DMS 273 (cell line): ENCODE data around the gene MACROD2.
"Not testable (repeated sequence)": the region's sequence is repeated elsewhere in the genome, so short reads cannot be mapped to it uniquely, and the experiment has no call there.

Experiments used
- DNase-seq: peaks from one replicate; lab custom pipeline; 2025; ENCODE audit not compliant: unreplicated experiment; lab: John Stamatoyannopoulos, UW

The MACROD2 gene

DNA sequence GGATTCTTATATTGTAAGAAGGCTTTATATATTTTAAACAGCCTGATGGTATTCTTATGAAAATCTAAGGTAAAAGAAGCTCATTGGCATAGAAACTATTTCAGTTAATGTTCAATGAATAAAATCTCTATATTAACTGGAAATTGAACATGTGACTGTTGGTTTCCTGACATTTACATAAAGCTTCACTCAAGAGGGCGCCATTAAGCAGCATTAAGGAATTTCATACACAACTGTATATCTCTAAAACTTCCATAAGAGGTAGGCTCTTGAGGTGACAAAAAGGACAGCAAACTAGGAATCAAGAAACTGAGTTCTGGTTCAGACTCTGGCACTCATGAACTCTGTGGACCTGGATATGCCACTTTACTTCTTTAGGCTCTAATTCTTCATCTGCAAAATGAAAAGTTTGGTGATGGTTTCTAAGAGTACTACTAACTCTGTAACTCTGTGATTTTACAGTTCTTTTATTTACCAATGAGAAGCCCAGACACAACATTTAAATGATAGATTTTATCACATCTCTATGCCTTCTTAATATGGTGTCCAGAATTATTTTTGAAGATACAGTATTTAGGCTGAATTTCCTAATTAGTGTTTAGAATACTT lies 194.6 kb downstream of the MACROD2 start:
- peak; percentile 56 for DNase-seq

DNA sequence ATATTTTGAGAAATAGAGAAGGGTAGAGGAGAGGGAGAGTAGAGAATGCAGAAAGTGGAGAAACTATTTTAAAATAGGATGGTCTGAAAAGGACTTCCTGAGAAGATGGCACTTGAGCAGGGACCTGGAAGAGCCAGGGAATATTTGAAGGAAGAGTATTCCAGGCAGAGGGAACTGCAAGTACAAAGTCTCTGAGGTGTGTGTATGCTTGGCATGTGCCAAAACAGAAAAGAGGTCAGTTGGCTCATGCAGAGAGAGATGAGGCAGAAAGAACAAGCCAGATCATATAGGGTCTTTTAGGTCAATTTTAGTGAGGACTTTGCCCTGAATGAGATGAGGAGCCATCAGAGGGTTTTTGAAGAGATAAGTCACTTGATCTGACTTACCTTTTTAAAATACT lies 196.2 kb downstream of the MACROD2 start:
- DNase-seq = no peak

DNA sequence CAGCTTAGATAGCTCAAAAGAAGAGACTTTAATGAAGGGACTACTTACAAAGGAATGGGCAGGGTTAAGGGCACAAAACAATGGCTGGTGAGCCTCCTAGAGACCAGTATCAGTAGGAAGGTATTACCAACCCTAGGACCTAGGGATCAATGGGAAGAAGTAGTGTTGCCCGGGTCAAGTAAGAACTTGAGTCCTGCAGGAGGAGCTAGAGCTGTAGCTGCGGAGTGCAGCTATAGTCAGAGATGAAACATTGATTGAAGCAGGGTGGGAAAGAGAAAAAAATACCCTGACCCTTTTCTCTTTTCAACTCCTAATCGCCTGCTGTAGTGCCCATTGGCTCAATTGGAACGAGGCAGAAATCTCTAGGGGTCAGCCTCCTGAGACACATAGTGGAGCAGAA lies 198.1 kb downstream of the MACROD2 start:
- DNase-seq = no peak

DNA sequence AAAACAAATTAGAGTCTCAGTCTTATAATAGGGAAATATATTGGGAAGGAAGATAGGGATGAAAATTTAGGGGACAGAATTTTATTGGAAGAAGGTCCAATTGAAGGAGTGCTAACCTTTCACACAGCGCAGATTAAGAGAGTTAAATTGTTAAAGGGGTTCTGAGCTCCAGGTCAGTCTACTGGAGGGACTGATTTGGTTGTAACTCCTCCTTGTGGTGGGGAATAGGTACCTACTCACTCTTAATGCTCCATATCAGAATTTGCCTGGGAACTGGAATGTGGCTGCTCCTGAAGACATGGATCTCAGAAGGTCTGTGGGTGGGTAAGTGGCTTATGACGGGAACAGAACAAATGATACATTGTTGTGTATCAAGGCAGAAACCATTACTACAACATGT lies 198.6 kb downstream of the MACROD2 start:
- DNase-seq = peak; percentile 35

DNA sequence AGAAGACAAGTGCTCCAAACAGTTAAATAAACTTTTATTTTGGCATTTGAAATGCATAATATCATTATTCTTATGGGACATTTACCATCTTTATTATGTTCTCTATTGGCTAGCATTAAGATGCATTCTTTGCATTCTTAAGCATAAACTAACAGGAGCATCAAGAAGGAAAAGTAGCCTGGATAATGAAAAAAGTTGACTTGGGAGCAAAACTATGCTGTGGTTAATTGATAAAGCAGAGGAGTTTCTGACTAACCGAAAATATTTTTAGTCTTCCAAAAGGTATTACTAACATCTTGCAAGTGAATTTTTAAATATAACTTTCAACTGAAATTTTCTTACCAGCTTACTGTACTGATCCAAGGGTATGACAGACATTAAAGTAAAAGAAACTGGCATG lies 201.8 kb downstream of the MACROD2 start:
- DNase-seq = no peak

DNA sequence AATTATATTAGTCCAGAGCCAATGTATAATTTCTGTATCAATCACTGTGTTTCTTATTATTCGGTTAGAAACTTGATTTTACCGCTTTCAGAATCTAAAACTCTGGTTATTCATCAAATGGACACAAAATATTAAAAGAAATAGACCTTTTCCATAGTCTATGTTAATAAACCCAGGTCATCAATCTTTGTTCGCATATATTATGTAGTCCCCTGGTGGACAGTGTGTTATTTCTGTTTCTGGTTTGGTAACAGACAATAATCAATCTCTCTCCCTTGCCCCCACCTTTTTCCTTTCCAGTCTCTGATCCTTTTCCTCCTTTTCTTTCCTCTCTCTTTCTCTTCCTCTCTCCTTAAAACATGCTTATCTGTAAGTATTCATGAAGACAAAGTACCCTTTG lies 203.1 kb downstream of the MACROD2 start:
- DNase-seq = peak; percentile 5

DNA sequence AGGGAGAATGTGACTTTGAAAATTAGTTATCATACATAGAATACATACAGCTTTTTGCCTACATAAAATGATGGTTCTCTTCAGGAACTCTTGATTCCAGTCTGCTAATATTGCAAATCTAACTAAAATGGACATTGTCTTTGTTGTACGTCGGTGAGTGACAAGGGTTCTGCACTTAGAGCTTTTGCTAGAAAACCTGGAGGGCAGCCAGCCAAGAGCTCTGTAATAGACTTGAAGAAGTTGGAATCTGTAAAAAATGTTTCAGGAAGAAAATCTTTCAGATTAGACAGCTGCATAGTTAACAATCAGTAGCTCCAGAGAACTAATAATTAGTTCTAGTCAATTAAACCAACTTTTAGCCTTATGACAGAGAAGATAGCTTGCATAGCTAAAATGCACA lies 203.8 kb downstream of the MACROD2 start:
- no peak for DNase-seq

DNA sequence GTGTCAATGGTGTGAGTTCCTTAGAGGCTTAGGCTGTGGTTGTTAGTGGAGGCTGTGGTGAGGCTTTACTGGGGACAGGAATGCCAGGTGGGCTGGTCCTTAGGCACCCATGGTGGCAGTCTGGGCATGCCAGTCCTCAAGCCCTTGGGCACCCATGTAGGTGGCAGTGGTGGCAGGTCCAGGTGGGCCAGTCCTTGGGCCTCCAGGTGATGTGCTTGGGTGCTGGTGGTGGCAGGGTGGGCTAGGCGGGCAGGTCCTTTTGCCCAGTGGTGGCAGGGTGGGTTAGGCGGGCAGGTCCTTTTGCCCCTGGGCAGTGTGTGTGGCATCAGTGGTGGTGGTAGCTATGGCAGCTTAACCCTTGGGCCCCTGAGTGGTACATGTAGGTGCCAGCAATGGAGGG lies 208.3 kb downstream of the MACROD2 start:
- no peak for DNase-seq

DNA sequence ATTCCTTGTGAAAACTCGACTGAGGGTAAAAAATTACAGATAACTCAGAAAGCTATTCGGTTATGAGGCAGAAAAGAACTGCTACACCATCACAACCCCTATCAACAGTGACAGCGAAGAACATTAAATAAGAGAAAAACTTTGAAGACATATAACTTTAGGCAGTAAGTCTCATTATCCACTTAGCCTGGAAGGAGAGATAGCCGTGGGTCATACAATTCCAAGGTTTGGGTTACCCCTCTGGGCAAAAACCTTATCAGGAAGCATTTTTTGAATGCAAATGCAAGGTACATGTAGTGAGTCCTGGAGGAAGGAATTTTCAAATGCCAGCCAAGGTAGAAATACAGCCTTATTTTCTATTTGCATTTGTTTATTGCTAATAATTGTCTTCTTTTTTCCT lies 212.3 kb downstream of the MACROD2 start:
- DNase-seq = no peak

DNA sequence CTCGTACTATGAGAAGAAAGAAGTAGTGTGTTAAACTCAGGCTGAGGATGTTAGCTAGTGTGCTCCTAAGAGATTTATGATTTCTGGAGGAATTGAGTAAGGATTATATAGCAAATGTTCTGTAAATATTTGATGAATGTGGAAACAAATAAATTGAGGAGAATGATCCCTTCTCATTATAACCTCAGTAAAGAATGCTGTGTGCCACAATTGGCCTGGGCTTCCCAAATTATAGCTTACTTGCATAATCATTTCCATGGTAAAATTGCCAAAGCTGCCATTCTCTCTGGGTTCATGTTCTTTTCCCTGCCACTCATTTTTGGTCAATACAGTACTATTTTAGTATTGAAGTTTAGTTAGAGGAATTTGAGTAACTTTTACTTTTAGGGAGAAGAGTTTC lies 213.6 kb downstream of the MACROD2 start:
- no peak for DNase-seq

- DNase-seq = no peak
Observed at GRCh38 chr20:14210146-14210545, 214.8 kb downstream of the MACROD2 start.

DNA sequence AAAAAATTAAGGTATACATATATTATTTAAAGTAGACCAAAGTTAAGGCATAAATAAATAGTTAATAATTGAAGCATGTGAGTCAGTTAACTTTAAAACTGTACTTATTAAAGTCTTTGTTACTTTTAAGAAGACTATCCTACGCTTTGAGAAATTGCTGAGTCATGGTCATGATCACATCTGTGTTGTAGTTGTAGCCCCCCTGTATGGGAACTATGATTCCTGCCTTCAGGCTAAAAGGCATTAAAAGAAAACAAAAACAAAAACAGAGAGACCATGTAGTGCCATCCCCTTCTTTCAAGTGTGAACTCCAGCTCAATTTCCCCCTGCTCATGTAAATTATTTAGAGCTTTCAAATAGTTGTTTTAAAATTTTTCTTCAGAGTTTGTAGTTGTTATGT lies 218.7 kb downstream of the MACROD2 start:
- DNase-seq = no peak

DNA sequence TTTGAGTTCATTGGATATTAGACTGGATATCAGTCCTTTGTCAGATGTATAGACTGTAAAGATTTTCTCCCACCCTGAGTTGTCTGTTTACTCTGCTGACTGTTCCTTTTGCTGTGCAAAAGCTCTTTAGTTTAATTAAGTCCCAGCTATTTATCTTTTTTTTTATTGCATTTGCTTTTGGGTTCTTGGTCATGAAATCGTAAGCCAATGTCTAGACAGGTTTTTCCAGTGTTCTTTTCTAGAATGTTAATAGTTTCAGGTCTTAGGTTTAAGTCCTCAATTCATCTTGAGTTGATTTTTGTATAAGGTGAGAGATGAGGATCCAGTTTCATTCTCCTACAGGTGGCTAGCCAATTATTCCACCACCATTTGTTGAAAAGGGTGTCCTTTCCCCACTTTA lies 220.6 kb downstream of the MACROD2 start:
- not testable (repeated sequence) for DNase-seq

DNA sequence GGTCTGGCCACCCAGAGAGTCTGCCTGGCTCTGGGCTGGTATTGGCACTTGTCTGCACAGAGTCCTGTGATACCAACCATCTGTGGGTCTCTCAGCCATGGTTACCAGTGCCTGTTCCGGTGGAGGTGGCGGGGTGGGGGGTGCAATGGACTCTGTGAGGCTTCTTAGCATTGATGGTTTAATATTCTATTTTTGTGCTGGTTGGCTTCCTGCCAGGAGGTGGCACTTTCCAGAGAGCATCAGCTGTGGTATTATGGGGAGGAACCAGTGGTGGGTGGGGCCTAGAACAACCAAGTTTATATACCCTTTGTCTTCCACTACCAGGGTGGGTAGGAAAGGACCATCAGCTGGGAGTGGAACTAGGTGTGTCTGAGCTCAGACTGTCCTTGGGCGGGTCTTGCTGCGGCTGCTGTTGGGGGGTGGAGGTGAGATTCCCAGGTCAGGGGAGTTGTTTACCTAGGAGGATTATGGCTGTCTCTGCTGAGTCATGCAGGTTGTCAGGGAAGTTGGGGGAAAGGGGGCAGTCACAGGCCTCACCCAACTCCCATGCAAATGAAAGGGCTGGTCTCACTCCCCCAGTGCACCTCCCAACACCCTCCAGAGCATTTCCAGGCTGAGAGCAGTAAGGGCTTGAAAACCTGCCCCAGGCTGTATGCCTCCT lies 224.6 kb downstream of the MACROD2 start:
- no peak for DNase-seq

GRCh38 chr20:14220986-14221385 lies 225.7 kb downstream of the MACROD2 start:
- no peak for DNase-seq

DNA sequence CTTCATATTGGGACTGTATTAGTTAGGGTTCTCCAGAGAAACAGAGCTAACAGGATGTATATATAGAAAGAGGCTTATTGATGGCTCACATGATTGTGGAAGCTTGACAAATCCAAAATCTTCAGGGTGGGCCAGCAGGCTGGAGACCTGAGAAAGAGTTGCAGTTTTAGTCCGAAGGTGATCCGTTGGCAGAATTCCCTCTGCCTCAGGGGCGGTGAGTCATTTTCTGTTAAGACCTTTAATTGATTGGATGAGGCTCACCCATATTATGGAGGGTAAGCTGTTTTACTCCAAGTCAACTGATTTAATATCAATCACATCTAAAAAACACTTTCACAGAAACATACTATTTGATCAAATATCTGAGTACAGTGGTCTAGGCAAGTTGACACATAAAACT lies 228.5 kb downstream of the MACROD2 start:
- no peak for DNase-seq

DNA sequence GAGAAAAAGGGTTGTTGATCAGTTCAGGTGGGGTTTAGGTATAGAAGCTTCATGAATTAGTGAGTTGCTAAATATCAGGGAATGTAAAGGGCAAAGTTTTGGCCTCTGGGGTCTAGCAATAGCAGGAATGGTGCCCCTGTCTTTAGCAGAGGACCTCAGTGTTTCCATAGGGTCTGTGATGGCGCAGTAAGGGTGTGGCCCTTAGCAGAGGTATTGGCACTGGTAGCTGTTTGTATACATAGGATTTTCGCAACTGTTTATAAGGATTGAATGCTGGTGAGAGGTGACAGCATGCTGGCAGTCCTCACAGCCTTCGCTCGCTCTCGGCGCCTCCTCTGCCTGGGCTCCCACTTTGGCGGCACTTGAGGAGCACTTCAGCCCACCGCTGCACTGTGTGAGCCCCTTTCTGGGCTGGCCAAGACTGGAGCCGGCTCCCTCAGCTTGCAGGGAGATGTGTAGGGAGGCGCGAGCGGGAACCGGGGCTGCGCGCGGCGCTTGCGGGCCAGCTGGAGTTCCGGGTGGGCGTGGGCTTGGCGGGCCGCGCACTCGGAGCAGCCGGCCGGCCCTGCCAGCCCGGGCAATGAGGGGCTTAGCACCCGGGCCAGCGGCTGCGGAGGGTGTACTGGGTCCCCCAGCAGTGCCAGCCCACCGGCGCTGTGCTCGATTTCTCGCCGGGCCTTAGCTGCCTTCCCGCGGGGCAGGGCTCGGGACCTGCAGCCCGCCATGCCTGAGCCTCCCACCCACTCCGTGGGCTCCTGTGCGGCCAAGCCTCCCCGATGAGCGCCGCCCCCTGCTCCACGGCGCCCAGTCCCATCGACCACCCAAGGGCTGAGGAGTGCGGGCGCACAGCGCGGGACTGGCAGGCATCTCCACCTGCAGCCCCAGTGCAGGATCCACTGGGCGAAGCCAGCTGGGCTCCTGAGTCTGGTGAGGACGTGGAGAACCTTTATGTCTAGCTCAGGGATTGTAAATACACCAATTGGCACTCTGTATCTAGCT lies 231.0 kb downstream of the MACROD2 start:
- peak; percentile 31 for DNase-seq

- no peak for DNase-seq
Observed at GRCh38 chr20:14232650-14233049, 237.3 kb downstream of the MACROD2 start.

- DNase-seq = no peak
Observed at GRCh38 chr20:14234666-14235295, 239.5 kb downstream of the MACROD2 start.

DNA sequence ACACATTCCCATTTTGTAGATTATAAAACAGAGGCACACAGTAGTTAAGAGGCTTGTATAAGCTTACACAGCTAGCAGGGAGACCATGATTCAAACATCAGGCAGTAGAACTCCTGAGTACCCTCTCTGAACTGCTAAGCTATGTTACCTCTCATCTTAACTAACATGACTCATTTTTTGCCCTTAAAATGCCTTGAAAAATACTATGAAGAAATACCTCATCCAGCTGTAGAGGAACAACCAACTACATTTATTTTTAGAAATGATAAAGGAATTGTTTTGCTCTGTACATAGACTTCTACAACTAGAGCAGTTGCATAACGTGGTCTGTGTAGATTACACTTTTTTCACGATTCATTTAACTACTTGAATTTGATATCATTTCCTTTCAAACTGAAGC lies 240.0 kb downstream of the MACROD2 start:
- DNase-seq = no peak

DNA sequence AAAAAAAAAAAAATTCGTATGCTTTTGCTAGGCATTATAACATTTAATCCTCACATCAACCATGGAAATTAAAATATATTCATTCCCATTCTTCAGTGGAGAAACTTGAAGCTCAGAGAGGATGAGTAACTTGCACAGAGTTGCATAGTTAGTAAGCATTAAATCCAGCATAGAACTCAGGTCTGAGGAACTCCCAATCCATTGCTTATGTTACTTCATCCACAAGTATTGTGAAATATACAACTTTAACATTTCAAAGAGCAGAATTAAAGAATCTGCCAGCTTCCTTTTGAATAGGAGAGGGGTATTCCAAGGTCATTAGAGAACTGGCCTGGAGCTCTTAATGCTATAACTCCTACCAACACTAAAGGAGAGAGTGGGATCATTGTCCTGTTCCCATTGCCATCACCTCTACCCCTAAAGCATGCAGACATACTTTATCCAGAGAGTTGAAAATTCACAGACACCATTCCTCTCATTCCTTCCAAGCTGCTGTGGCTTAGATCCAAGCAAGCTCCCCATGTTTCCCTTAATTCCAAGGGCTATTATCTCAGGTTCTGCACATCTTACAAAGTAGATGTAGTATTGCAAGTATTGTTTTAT lies 250.2 kb downstream of the MACROD2 start:
- DNase-seq = no peak
